Upper lobe of left lung (tissue), 4 donors: ENCODE measurements around the gene ADH5.

Source experiments
- POLR2A ChIP-seq, 4 donors: fragments of 450-650 bp; IDR thresholded peaks; one replicate each; pipeline ENCODE4 v1.5.1; 2016 to 2017; ENCODE audit warnings: antibody characterized with exemption in 4 of 4, mild to moderate bottlenecking in 2 of 4
- POLR2AphosphoS5 ChIP-seq, 2 donors: sonication (generic); formaldehyde crosslinking; IDR thresholded peaks; one replicate each; pipeline ENCODE4 v1.5.1; 2017; ENCODE audit warnings: antibody characterized with exemption in 2 of 2

GRCh38 chr4:99052902-99053301, 35.7 kb downstream of the ADH5 start:
- TF ChIP-seq POLR2A (IDR thresholded peaks at IDR 0.05) (no peak), POLR2AphosphoS5 (IDR thresholded peaks at IDR 0.05) (no peak)
